HepG2 (cell line): ENCODE data around the gene CCSER2. TPM values are rescaled to one million over a fixed set of nuclear protein-coding genes. Genes with fewer than 3 reads are reported as not detected.

Source experiments
- ATF7-NPFF ChIP-seq: sonication (generic); formaldehyde crosslinking; IDR thresholded peaks from 2 replicates; pipeline ENCODE4 v1.8.1; 2023; ENCODE audit warnings: mild to moderate bottlenecking, low read depth, missing genetic modification reagents, moderate library complexity
- CERS6 ChIP-seq: sonication (generic); formaldehyde crosslinking; IDR thresholded peaks from 2 replicates; pipeline ENCODE4 v1.5.0; 2020; ENCODE audit warnings: missing genetic modification reagents
- CHCHD3 ChIP-seq: sonication (generic); formaldehyde crosslinking; IDR thresholded peaks from 2 replicates; pipeline ENCODE4 v1.8.0; 2022; ENCODE audit warnings: mild to moderate bottlenecking, missing genetic modification reagents, moderate library complexity
- FOSL1 ChIP-seq: sonication (generic); formaldehyde crosslinking; IDR thresholded peaks from 2 replicates; pipeline ENCODE4 v1.9.0; 2021; ENCODE audit warnings: missing genetic modification reagents, borderline replicate concordance
- MAFK ChIP-seq, 2 experiments: IDR thresholded peaks in 1 of 2; conservative IDR thresholded peaks in 1 of 2; 2 replicates each; pipeline ENCODE4 v1.6.1; 2011; ENCODE audit warnings: improper control_type of control experiment in 2 of 2, low read length in 2 of 2
- NFRKB ChIP-seq: fragments of 450-650 bp; IDR thresholded peaks from 2 replicates; pipeline ENCODE4 v1.6.1; 2017
- NPAS2 ChIP-seq: sonication (generic); formaldehyde crosslinking; IDR thresholded peaks from 2 replicates; pipeline ENCODE4 v1.8.0; 2022; ENCODE audit warnings: mild to moderate bottlenecking, missing genetic modification reagents, borderline replicate concordance
- RBAK ChIP-seq: sonication (generic); formaldehyde crosslinking; IDR thresholded peaks from 2 replicates; pipeline ENCODE4 v1.5.1; 2020; ENCODE audit warnings: mild to moderate bottlenecking, missing genetic modification reagents
- REST ChIP-seq, 2 experiments: IDR thresholded peaks; 2 replicates each; pipeline ENCODE4 v1.6.1; 2011 to 2012; ENCODE audit warnings: low read length in 2 of 2, borderline replicate concordance in 1 of 2, low read depth in 1 of 2, mild to moderate bottlenecking in 1 of 2, moderate library complexity in 1 of 2
- SIX1 ChIP-seq: sonication (generic); formaldehyde crosslinking; IDR thresholded peaks from 2 replicates; pipeline ENCODE4 v1.4.0; 2020; ENCODE audit warnings: missing genetic modification reagents, borderline replicate concordance
- SP1 ChIP-seq, 2 experiments: fragments of 450-650 bp in 1 of 2; sonication (generic) in 1 of 2; formaldehyde crosslinking in 1 of 2; IDR thresholded peaks; 2 replicates each; pipeline versions ENCODE4 v1.4.0 to v1.6.1; 2016 to 2020; ENCODE audit warnings: missing genetic modification reagents in 1 of 2
- TBX2 ChIP-seq: sonication (generic); formaldehyde crosslinking; IDR thresholded peaks from 2 replicates; pipeline ENCODE4 v1.5.0; 2020; ENCODE audit warnings: missing genetic modification reagents, mild to moderate bottlenecking, borderline replicate concordance
- TEAD3 ChIP-seq: optimal IDR thresholded peaks from 2 replicates; pipeline ENCODE3; 2016; ENCODE audit warnings: borderline replicate concordance
- ZHX2 ChIP-seq, 2 experiments: sonication (generic) in 1 of 2; formaldehyde crosslinking in 1 of 2; IDR thresholded peaks; 2 replicates each; pipeline versions ENCODE4 v1.6.1 to v1.9.0; 2014 to 2022; ENCODE audit warnings: antibody characterized with exemption in 1 of 2, borderline replicate concordance in 1 of 2, inconsistent platforms in 1 of 2, low read depth in 1 of 2, missing genetic modification reagents in 1 of 2
- ZIK1 ChIP-seq: sonication (generic); formaldehyde crosslinking; IDR thresholded peaks from 2 replicates; pipeline ENCODE4 v1.5.0; 2020; ENCODE audit warnings: mild to moderate bottlenecking, low read depth, missing genetic modification reagents, borderline replicate concordance
- ZNF121 ChIP-seq: sonication (generic); formaldehyde crosslinking; IDR thresholded peaks from 2 replicates; pipeline ENCODE4 v1.5.0; 2020; ENCODE audit warnings: mild to moderate bottlenecking, missing genetic modification reagents
- ZNF143 ChIP-seq: sonication (generic); formaldehyde crosslinking; IDR thresholded peaks from 2 replicates; pipeline ENCODE4 v1.4.0; 2020; ENCODE audit warnings: missing genetic modification reagents
- ZNF20 ChIP-seq: sonication (generic); formaldehyde crosslinking; IDR thresholded peaks from 2 replicates; pipeline ENCODE4 v1.4.0; 2020; ENCODE audit warnings: mild to moderate bottlenecking, moderate library complexity, missing genetic modification reagents
- ZSCAN25 ChIP-seq: sonication (generic); formaldehyde crosslinking; IDR thresholded peaks from 2 replicates; pipeline ENCODE4 v1.8.0; 2022; ENCODE audit warnings: mild to moderate bottlenecking, missing genetic modification reagents
- polyA plus RNA-seq, 8 experiments: library from polyadenylated mRNA; depleted of rRNA in 3 of 8; stranded (reverse) in 7 of 8; unstranded in 1 of 8; fragments of >200 nt; fragmentation: Illumina TruSeq in 4 of 8; extraction: Trizol in 4 of 8; gene quantifications; 2 replicates each; pipeline versions ENCODE4 v1.2.1 to v1.2.3, GENCODE V29; 2011 to 2016; ENCODE audit warnings: low read depth in 4 of 8, missing spikeins in 1 of 8, mixed read lengths in 1 of 8; ENCODE audit not compliant: insufficient read depth in 1 of 8
- total RNA-seq, 5 experiments: library from RNA; depleted of rRNA; stranded (reverse); fragments of >200 nt; fragmentation: Illumina TruSeq; extraction: Trizol; gene quantifications; 2 replicates each; pipeline ENCODE4 v1.2.3, GENCODE V29; 2016; ENCODE audit warnings: low read depth in 1 of 5

Gene CCSER2
- total and polyA plus RNA-seq, 2 of the 13 experiments (the other 11 are each of a cell fraction or from before 2014, with no cell fraction given), result 13.3 to 17.2 TPM

- TF ChIP-seq SIX1 (CRISPR knock-in tag), result no peak
- TF ChIP-seq REST (IDR thresholded peaks at IDR 0.05; ENCODE audit: borderline replicate concordance in 1 of 2, low read depth in 1 of 2, low read length in 2 of 2), result no peak
- peak; percentile 37 for TF ChIP-seq TEAD3 (CRISPR knock-in tag)
- no peak for TF ChIP-seq NPAS2 (CRISPR knock-in tag)
- TF ChIP-seq FOSL1 (CRISPR knock-in tag), result no peak
- TF ChIP-seq MAFK (conservative IDR thresholded peaks at IDR 0.05 in 1 of 2, IDR thresholded peaks at IDR 0.05 in 1 of 2; ENCODE audit: low read length in 2 of 2), result no peak
- no peak for TF ChIP-seq ZIK1 (CRISPR knock-in tag)
- TF ChIP-seq RBAK (CRISPR knock-in tag), result no peak
- no peak for TF ChIP-seq ZNF143 (CRISPR knock-in tag)
- no peak for TF ChIP-seq CHCHD3 (CRISPR knock-in tag)
- no peak for TF ChIP-seq ZHX2 (IDR thresholded peaks at IDR 0.05; ENCODE audit: low read depth)
- no peak for TF ChIP-seq ZHX2 (CRISPR knock-in tag; IDR thresholded peaks at IDR 0.05; ENCODE audit: borderline replicate concordance)
- TF ChIP-seq NFRKB, result no peak
- TF ChIP-seq ATF7-NPFF (CRISPR knock-in tag), result no peak
- no peak for TF ChIP-seq SP1 (IDR thresholded peaks at IDR 0.05)
- no peak for TF ChIP-seq SP1 (CRISPR knock-in tag; IDR thresholded peaks at IDR 0.05)
- 0 out of 2 replicates have a peak, but pooled peaks have one; percentile 47 for TF ChIP-seq TBX2
- no peak for TF ChIP-seq ZNF20 (CRISPR knock-in tag)
- peak; percentile 95 for TF ChIP-seq ZNF121 (CRISPR knock-in tag)
- TF ChIP-seq ZSCAN25, result peak; percentile 61
- no peak for TF ChIP-seq CERS6
These were observed 212.4 kb downstream of the CCSER2 start (continued) for GRCh38 chr10:84540617-84541288.
